HG03025 (cell line): Measurements from ENCODE around the gene ZEB1.

Experiments used
- ATAC-seq: cut with Tn5 transposase; IDR thresholded peaks from one replicate; pipeline ENCODE4 v1.9.1; 2021; ENCODE audit warnings: mild to moderate bottlenecking, moderate library complexity; ENCODE audit not compliant: unreplicated experiment, low FRiP score

The ZEB1 gene

GRCh38 chr10:31574577-31574976 lies 255.6 kb downstream of the ZEB1 start:
- no peak for ATAC-seq

- no peak for ATAC-seq
These were observed 259.3 kb downstream of the ZEB1 start for GRCh38 chr10:31578181-31578852.

GRCh38 chr10:31578951-31579350 lies 259.9 kb downstream of the ZEB1 start:
- ATAC-seq, result no peak
